DMS53 (cell line): Measurements from ENCODE around the gene FOXJ3.

Source experiments
- DNase-seq: peaks from one replicate; lab custom pipeline; 2025; lab: John Stamatoyannopoulos, UW

The FOXJ3 gene

GRCh38 chr1:42335050-42335808, at the start of gene FOXJ3:
TSS of gene FOXJ3 (minus strand) at chr1:42335235. CDS start at chr1:42311093, 24,142 bp downstream.
- peak; percentile 100 for DNase-seq

DNA sequence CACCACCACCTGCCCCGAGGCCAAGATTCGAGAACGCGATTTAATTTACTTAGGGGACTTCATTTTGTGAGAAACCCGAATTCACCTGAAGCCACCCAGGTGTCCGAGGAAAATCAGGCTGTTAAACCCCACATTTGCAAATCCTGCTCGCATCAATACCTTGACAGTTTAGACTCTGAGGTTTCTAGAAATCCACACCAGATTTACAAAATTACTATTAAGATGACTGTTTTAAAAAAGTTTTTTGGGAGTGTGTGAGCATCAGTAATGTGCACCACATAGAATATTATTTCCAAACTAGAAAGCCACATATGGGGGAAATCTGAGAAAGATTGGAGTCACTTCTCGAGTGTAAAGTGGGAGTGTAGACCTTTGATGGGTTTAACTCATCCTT, 46.2 kb upstream of the FOXJ3 start:
- no peak for DNase-seq

GRCh38 chr1:42380586-42381279, 45.7 kb upstream of the FOXJ3 start, which contains the start of gene RIMKLA:
TSS of gene RIMKLA (plus strand) at chr1:42380792. CDS start at chr1:42380935, 143 bp downstream.
- peak; percentile 92 for DNase-seq

- peak; percentile 84 for DNase-seq
Measured at GRCh38 chr1:42379794-42380585, 45.0 kb upstream of the FOXJ3 start.

DNA sequence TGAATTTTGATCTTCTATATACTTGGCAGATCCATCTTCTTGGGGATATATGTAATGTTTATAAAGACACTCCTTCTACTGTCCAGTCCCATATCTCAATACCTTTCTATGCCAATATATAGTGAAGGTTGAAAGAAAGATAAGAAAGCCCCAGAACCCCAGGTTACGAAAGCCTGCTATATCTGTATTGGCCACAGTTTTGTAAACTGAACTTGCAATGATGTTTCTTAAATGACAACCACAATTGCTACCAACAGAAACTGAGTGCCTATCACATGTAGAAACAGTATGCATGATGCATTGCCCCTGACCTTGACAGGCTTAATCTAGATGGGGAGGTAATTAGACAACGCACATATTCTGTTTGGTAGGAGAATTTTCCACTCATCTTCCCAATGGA, 37.8 kb upstream of the FOXJ3 start:
- no peak for DNase-seq

DNA sequence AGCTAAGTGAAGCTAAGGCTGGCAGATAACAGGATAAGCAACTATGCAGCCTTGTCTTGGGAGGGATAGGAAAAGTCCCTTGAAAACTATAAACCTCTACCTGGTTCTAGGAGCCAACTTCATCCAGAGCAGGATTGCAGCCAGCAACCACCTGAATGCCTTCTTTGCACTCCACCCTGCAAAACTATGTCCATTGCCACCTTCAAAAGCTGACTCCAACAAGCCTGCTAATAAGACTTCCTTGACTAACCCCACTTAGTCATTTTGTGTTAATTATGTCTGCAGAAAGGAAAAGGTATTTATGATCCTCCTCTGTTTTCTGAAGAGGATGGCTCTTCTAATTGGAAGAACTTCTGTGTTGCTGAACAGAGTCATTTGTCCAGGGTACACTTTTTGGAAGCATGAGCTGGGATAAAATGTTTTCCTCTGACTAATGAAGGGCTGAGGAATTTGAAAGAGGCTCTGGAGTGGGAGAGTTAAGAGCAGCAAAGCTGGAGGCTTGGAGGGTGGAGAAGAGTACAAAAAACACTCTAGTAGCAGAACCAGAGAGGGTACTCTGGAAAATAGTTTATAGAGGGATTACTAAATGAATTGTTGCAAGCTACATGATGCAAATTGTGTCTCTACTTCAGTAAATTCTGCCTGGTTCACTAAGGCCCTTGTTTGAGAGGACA, 36.0 kb upstream of the FOXJ3 start:
- DNase-seq, result no peak

DNA sequence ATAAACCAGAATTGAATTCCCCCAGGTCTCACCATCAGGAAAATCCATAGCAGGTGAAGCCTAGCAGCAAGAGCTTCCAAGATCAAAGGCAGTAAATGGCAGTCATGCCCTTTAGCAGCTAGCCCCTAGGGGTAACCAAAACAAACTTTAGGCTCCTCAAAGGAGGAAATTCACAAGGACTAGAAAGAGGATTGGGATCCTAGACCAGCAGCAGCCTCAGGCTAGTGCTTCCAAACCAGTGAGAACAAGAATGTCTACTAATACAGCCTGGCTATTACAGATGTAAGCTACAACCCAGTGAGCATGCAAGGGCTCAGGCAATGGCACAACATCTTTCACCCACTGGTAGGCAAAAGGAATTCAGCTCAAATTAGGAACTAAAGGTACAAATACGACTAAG, 34.4 kb upstream of the FOXJ3 start:
- no peak for DNase-seq

GRCh38 chr1:42368096-42368795, 33.2 kb upstream of the FOXJ3 start:
- no peak for DNase-seq

GRCh38 chr1:42365118-42365517, 30.1 kb upstream of the FOXJ3 start:
- DNase-seq, result no peak

DNA sequence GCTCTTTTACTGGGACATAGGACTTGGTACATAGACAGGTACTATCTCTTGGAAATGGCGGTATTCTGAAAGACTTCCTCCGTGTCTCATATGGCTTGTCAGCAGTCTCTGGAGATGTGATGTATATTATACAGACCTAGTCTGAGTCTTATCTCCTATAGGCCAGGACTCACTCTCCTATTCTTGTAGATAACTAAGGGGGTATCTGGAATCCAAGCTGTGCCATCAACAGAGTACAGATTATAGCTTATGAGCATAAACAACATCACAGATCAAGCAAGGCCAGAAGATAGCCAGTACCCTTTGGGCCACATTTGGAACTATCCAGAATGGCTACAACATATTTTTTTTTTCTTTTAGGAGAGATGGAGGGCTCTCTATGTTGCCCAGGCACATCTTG, 29.5 kb upstream of the FOXJ3 start:
- DNase-seq, result no peak

DNA sequence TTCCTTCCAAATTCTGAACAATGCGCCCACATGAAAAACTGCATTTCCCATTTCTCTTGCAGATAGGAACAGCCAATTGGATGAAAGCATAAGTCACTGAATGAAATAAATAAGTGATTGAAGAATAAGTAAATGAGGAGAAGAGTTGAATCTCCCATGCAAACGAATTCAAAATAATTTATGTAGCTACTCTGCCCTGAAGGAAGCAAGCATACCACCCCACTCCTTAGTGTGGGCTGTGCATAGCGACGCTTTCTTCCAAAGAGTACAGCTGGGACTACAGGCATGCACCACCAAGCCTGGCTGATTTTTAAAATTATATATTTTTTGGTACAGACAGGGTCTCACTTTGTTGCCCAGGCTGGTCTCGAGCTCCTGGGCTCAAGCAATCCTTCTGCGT, 29.1 kb upstream of the FOXJ3 start:
- DNase-seq, result no peak

DNA sequence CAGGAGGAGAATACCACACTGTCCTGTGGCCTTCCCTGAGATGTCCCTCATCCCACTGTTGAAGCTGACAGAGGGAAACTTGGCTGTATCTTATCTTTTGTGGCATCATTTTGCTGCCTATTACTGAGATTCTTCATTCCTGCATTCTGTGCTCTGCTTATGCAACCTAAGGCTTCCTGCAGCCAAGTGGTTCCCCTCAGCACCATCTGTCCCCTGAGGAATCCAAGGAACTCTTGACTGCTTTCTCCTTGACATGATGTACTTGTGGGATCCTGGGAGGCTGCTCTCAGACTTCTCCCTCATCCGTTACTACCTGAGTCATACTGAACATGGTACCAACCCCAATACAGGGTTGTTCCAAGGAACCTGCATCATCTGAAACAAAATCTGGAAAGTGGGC, 24.4 kb upstream of the FOXJ3 start:
- DNase-seq, result no peak

DNA sequence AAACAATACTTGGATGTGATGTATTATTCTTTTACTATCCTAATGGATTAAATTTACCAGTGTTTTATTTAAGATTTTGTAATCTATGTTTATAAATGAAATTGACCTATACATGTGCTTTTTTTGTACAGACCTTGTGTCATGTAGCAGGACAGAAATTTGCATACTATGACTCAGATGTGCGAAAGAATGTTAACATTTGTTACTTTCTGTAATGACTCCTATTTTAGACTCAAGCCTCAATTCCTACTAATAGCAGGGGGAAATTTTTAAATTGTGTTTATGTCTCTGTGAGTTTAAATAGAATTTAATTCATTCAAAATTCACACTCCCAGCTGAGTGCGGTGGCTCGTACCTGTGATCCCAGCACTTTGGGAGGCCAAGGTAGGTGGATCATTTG, 23.8 kb upstream of the FOXJ3 start:
- DNase-seq, result no peak

- DNase-seq, result no peak
Measured at GRCh38 chr1:42350086-42350485, 15.1 kb upstream of the FOXJ3 start.

- DNase-seq, result peak; percentile 70
Measured at GRCh38 chr1:42348498-42348897, 13.5 kb upstream of the FOXJ3 start.

DNA sequence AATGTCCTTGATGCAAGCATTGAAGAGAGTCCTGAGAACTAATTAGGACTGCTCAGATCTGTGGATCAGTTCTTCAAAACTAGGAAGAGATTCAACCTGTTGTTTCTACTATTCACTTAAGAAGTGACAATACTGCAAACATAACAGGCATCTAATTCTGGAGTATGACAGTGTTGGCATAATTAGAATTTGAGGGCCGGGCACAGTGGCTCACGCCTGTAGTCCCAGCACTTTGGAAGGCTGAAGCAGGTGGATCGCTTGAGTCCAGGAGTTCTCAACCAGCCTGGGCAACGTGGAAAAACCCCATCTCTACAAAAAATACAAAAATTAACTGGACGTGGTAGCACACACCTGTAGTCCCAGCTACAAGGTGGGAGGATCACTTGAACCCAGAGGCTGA, 8.0 kb upstream of the FOXJ3 start:
- DNase-seq, result no peak

DNA sequence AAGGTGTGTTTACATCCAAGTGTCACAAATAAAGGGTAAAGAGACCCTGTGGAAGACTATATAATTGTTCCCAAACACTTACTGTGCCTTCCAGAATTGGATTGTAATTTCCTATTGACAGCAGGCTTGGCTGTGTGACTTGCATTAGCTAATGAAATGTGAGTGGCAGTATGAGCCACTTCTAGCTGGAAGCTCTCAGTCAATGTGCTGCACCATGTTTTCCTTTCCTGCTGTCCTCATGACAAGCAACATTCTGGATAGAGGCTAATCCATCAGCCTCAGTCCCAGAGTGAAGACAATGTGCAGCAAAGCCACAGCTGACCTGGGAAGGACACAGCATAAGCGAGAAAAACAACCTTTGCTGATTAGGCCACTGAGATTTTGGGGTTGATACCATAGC, 5.9 kb upstream of the FOXJ3 start:
- DNase-seq, result peak; percentile 88

DNA sequence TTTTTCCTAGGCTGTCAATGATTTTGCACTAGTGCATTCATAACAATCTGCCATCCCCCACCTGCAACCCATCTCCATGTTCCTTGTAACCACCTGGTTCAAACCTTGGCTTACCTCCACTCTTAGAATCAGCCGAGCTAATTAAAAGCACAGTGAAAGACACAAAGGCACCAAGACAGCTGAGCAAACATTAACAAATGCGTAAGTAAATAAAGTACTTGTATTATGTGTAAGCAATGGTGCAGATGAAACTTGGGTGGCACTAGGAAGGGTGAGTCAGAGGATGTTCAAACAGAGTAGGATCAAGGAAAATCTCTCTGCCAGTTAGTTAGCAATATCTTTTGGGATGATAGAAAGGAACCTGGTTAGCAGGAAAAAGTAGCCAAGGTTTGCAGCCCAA, 5.1 kb upstream of the FOXJ3 start:
- peak; percentile 100 for DNase-seq

DNA sequence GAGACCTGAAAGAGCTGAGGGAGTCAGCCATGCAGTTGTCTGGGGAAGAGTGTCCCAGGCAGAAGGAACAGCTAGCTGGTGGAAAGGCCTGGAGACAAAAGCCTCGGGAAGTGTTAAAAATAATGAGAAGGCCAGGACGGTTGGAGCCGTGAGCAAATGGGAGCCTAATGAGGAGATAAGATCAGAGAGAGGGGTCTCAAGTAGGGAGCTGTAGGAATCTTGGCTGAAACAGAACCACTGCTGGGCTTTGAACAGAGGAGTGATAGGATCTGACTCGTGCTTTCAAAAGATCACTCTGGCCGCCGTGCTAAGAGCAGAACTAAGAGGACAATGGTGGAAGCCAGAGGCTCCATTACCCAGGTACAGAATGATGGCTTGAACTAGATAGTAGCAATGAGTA, 1.9 kb upstream of the FOXJ3 start:
- DNase-seq, result peak; percentile 65

GRCh38 chr1:42335809-42336518, 929 bp upstream of the FOXJ3 start:
- peak; percentile 85 for DNase-seq
